KMS-11 (cell line): ENCODE results near the gene UBE2D3.

Experiments used
- H2AFZ ChIP-seq: fragments of 200-600 bp; sonication (generic); 2 replicates; pipeline ENCODE4 v1.6.1; 2016; ENCODE audit warnings: antibody characterized with exemption, mixed run types, low read depth
- H3K27ac ChIP-seq: fragments of 200-600 bp; sonication (generic); 2 replicates; pipeline ENCODE4 v1.6.1; 2016; ENCODE audit warnings: mild to moderate bottlenecking, mixed run types
- H3K27me3 ChIP-seq: fragments of 200-600 bp; sonication (generic); 2 replicates; pipeline ENCODE4 v1.6.1; 2017; ENCODE audit warnings: mild to moderate bottlenecking, low read depth, mixed run types, moderate library complexity; ENCODE audit not compliant: insufficient read depth
- H3K36me3 ChIP-seq: fragments of 200-600 bp; sonication (generic); 2 replicates; pipeline ENCODE4 v1.6.1; 2017; ENCODE audit warnings: mild to moderate bottlenecking, mixed run types; ENCODE audit not compliant: insufficient read depth
- H3K4me1 ChIP-seq: fragments of 200-600 bp; sonication (generic); 2 replicates; pipeline ENCODE4 v1.6.1; 2016; ENCODE audit warnings: mild to moderate bottlenecking, low read depth, mixed run types; ENCODE audit not compliant: poor library complexity, severe bottlenecking
- H3K4me2 ChIP-seq: fragments of 200-600 bp; sonication (generic); 2 replicates; pipeline ENCODE4 v1.7.0; 2016; ENCODE audit warnings: mild to moderate bottlenecking, mixed run types
- H3K4me3 ChIP-seq: fragments of 200-600 bp; sonication (generic); IDR thresholded peaks from 2 replicates; pipeline ENCODE4 v1.6.1; 2017; ENCODE audit warnings: low read depth, low read length, mixed read lengths; ENCODE audit not compliant: insufficient read depth
- H3K79me2 ChIP-seq: fragments of 200-600 bp; sonication (generic); 2 replicates; pipeline ENCODE4 v1.6.1; 2016; ENCODE audit warnings: low read depth, mixed run types; ENCODE audit not compliant: insufficient read depth
- H3K9ac ChIP-seq: fragments of 200-600 bp; sonication (generic); 2 replicates; pipeline ENCODE4 v1.6.1; 2016; ENCODE audit warnings: mild to moderate bottlenecking, mixed run types
- H4K20me1 ChIP-seq: fragments of 200-600 bp; sonication (generic); 2 replicates; pipeline ENCODE4 v1.6.1; 2016; ENCODE audit warnings: mild to moderate bottlenecking, mixed run types; ENCODE audit not compliant: insufficient read depth
- CTCF ChIP-seq: fragments of 200-600 bp; sonication (generic); conservative IDR thresholded peaks from 2 replicates; pipeline ENCODE4 v1.6.1; 2017; ENCODE audit warnings: low read depth, mild to moderate bottlenecking, antibody characterized with exemption, low read length, moderate library complexity, mixed read lengths

UBE2D3 gene

GRCh38 chr4:102754044-102754443, 73.3 kb downstream of the UBE2D3 start:
- no peak for TF ChIP-seq CTCF
- Histone ChIP-seq H2AFZ (no peak overlapping the region), H4K20me1 (no peaks in the 10 kb centered on the region), H3K27me3 (no peaks in the 10 kb centered on the region), H3K27ac (no peak overlapping the region), H3K36me3 (no peaks in the 10 kb centered on the region), H3K79me2 (peaks cover 26% of the 10 kb centered on the region; the same call in 1 of the 2 replicates), H3K4me2 (no peak overlapping the region), H3K9ac (no peak overlapping the region), H3K4me3 (no peak overlapping the region), H3K4me1 (peaks cover 28% of the 10 kb centered on the region)

- no peak overlapping the region for H3K4me2 ChIP-seq
- H3K4me1 ChIP-seq = peaks cover 36% of the 10 kb centered on the region
- no peak overlapping the region for H2AFZ ChIP-seq
- peaks cover 9% of the 10 kb centered on the region; the same call in 1 of the 2 replicates for H3K79me2 ChIP-seq
- H3K4me3 ChIP-seq = no peak overlapping the region
- no peak overlapping the region for H3K27ac ChIP-seq
- H3K36me3 ChIP-seq = no peaks in the 10 kb centered on the region
- H3K9ac ChIP-seq = no peak overlapping the region
- H4K20me1 ChIP-seq = no peaks in the 10 kb centered on the region
- no peak for TF ChIP-seq CTCF
- H3K27me3 ChIP-seq = no peaks in the 10 kb centered on the region
These were observed 75.4 kb downstream of the UBE2D3 start for GRCh38 chr4:102751941-102752340.
